ENCODE data around the gene LRRC36. TPM values are rescaled to one million over a fixed set of nuclear protein-coding genes. Genes with fewer than 3 reads are reported as not detected.
A peak's percentile ranks its signal among the peaks of the same experiment; 100 is the strongest.

The LRRC36 gene
- total RNA-seq, 3 donors from 2014 or later = 0.90 to 1.5 TPM; not detected in 1

- TF ChIP-seq CTCF (IDR thresholded peaks at IDR 0.05) = no peak
- Histone ChIP-seq H3K9me3 (no peaks in the 10 kb centered on the region), H3K4me3 (peak overlapping the region; percentile 63), H3K36me3 (ENCODE audit: low read depth) (no peaks in the 10 kb centered on the region), H3K4me1 (ENCODE audit: low read depth) (peaks cover 15% of the 10 kb centered on the region)
- intact Hi-C loops (cut with DNase I, micrococcal nuclease) = loop anchor here in 1 of 2 donors (5.0 kb wide), 1 partner anchor 33 kb away; no protein-coding TSS in a partner anchor
- peak in 2 of 3 donors; percentile 83 to 85 for DNase-seq
- peak; percentile 67 for ATAC-seq
These were observed 102.6 kb downstream of the LRRC36 start for GRCh38 chr16:67429053-67429798.

GRCh38 chr16:67429799-67430503, 103.3 kb downstream of the LRRC36 start:
- no peak for TF ChIP-seq CTCF (IDR thresholded peaks at IDR 0.05)
- intact Hi-C loops (cut with DNase I, micrococcal nuclease) = loop anchor here in 1 of 2 donors (5.0 kb wide), 1 partner anchor 32 kb away; no protein-coding TSS in a partner anchor
- DNase-seq = no peak
- Histone ChIP-seq H3K4me3 (peak overlapping the region; percentile 63), H3K4me1 (ENCODE audit: low read depth) (peaks cover 15% of the 10 kb centered on the region), H3K36me3 (ENCODE audit: low read depth) (no peaks in the 10 kb centered on the region), H3K9me3 (no peaks in the 10 kb centered on the region)
- peak; percentile 0 for ATAC-seq

- DNase-seq (peak; percentile 84 to 88 (median 86)), ATAC-seq (peak; percentile 59)
- intact Hi-C loops (cut with DNase I, micrococcal nuclease) = no loop called here
These were observed 103.9 kb downstream of the LRRC36 start for GRCh38 chr16:67430504-67430976.

GRCh38 chr16:67430977-67431774, 104.6 kb downstream of the LRRC36 start, which contains the start of gene HSD11B2:
HSD11B2 (plus strand) TSS chr16:67431121; CDS start chr16:67431249, 128 bp downstream.
- ATAC-seq (peak; percentile 67), DNase-seq (peak; percentile 87 to 91 (median 88))
- H3K36me3 ChIP-seq (ENCODE audit: low read depth) = no peaks in the 10 kb centered on the region
- intact Hi-C loops (cut with DNase I, micrococcal nuclease) = no loop called here
- H3K9me3 ChIP-seq = no peaks in the 10 kb centered on the region
- TF ChIP-seq CTCF (IDR thresholded peaks at IDR 0.05) = no peak
- H3K4me3 ChIP-seq = peak within 1 kb of the TSS; percentile 63
- peaks cover 15% of the 10 kb centered on the region for H3K4me1 ChIP-seq (ENCODE audit: low read depth)

More at GRCh38 chr16:67430504-67430976, 103.9 kb downstream of the LRRC36 start:
- H3K4me3 ChIP-seq = peak overlapping the region; percentile 63
- TF ChIP-seq CTCF (IDR thresholded peaks at IDR 0.05) = no peak
- H3K4me1 ChIP-seq (ENCODE audit: low read depth) = peaks cover 15% of the 10 kb centered on the region
- no peaks in the 10 kb centered on the region for H3K36me3 ChIP-seq (ENCODE audit: low read depth)
- no peaks in the 10 kb centered on the region for H3K9me3 ChIP-seq
